ENCODE data around the gene RASAL2. TPM values are rescaled to one million over a fixed set of nuclear protein-coding genes. Genes with fewer than 3 reads are reported as not detected.

Gene RASAL2
- total and polyA plus RNA-seq, 12 donors: 2.4 to 31.5 (median 15.0) TPM

GRCh38 chr1:178048426-178048825, 45.5 kb upstream of the RASAL2 start:
- H3K4me3 ChIP-seq: no peak overlapping the region
- 90 to 100% (median 96%) methylated on average over 1 of the region's 1 CpG for WGBS, 4 donors
- intact Hi-C loops (cut with DNase I): no loop called here

DNA sequence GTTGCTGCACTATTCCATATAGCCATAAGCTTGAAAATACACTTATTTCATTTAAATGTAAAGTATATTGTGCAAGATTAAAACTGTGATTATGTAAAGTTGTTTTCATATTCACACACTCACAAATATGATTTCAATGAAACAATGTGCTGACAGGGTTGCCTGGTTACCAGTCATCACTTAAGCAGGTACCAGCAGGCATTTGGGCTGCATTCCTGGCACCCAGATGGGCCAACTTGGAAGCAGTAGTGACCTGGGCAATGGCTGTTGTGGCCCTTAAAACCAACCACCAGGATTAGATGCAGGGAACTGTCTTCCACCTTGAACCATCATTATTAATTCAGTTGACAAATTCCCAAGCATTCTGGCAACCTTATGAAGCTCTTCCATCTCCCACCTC, 45.0 kb upstream of the RASAL2 start:
- TF ChIP-seq POLR2A (IDR thresholded peaks at IDR 0.05): no peak
- no peak for TF ChIP-seq CTCF (IDR thresholded peaks at IDR 0.05)
- Histone ChIP-seq H3K4me3 (no peak overlapping the region), H3K4me1 (replicated peaks in 1 of 2) (no peaks in the 10 kb centered on the region), H3K27ac (no peak overlapping the region), H3K9me3 (replicated peaks in 1 of 3) (no peaks in the 10 kb centered on the region), H3K36me3 (replicated peaks in 1 of 2) (no peaks in the 10 kb centered on the region), H3K27me3 (no peaks in the 10 kb centered on the region)
- DNase-seq: no peak
- intact Hi-C loops (cut with DNase I): no loop called here

More at GRCh38 chr1:178048426-178048825, 45.5 kb upstream of the RASAL2 start:
- H3K27ac ChIP-seq: no peak overlapping the region
- H3K27me3 ChIP-seq: no peaks in the 10 kb centered on the region
- TF ChIP-seq CTCF (IDR thresholded peaks at IDR 0.05): no peak
- TF ChIP-seq POLR2A (IDR thresholded peaks at IDR 0.05): no peak
- no peaks in the 10 kb centered on the region for H3K36me3 ChIP-seq (replicated peaks in 1 of 2)
- H3K4me1 ChIP-seq (replicated peaks in 1 of 2): no peaks in the 10 kb centered on the region
- no peak for DNase-seq
- H3K9me3 ChIP-seq (replicated peaks in 1 of 3): no peaks in the 10 kb centered on the region

DNA sequence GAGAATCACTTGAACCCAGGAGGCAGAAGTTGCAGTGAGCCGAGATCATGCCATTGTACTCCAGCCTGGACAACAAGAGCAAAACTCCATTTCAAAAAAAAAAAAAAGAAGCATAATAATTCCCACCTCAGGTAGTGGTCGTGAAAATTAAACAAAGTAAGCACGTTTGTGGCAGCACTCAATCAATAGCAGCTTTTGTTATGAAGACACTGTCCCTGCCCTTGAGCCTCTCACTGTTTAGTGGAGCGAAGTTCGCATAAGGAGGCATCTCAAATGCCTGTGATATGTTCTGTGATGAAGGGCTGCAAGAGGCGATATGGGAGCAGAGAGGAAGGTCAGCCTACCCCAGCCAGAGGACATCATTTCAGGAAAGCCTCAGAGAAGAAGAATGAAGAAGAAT, 43.8 kb upstream of the RASAL2 start:
- intact Hi-C loops (cut with DNase I): no loop called here
- no peak for TF ChIP-seq POLR2A (IDR thresholded peaks at IDR 0.05)
- TF ChIP-seq CTCF (IDR thresholded peaks at IDR 0.05): no peak

DNA sequence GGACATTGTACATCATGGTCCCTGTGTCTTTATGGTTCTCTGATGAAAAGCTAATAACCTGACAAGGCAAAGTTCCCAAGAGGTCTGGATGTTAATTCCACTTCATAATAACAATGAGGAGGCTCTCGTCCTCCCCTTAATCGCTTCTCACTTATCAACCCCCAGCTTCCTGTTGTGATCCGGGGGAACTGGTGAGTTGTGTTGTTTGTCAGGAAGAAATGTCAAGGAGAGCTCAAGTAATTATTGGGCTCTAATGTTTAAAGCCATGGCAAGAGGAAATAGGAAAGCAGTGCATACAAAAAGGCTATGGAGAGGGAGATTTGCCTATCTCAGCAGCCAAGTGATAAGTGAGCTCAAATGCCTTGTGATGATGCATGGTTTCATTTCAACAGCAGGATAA, 42.8 kb upstream of the RASAL2 start:
- no peaks in the 10 kb centered on the region for H3K9me3 ChIP-seq (replicated peaks in 1 of 3)
- peaks cover 0 to 8% of the 10 kb centered on the region in 2 donors for H3K4me1 ChIP-seq (replicated peaks in 1 of 2)
- no peaks in the 10 kb centered on the region for H3K27me3 ChIP-seq
- DNase-seq: no peak
- WGBS, 4 donors: 31 to 35% (median 35%) methylated on average over 3 of the region's 3 CpGs
- intact Hi-C loops (cut with DNase I): no loop called here
- H3K27ac ChIP-seq: no peak overlapping the region
- H3K4me3 ChIP-seq: no peak overlapping the region
- no peaks in the 10 kb centered on the region for H3K36me3 ChIP-seq (replicated peaks in 1 of 2)
- no peak for TF ChIP-seq POLR2A (IDR thresholded peaks at IDR 0.05)
- TF ChIP-seq CTCF (IDR thresholded peaks at IDR 0.05): no peak

More for the DNA sequence above, 43.8 kb upstream of the RASAL2 start:
- no peaks in the 10 kb centered on the region for H3K36me3 ChIP-seq (replicated peaks in 1 of 2)
- H3K27me3 ChIP-seq: no peaks in the 10 kb centered on the region
- 83 to 93% (median 88%) methylated on average over 6 of the region's 6 CpGs for WGBS, 4 donors
- DNase-seq: no peak
- no peaks in the 10 kb centered on the region for H3K4me1 ChIP-seq (replicated peaks in 1 of 2)
- H3K27ac ChIP-seq: no peak overlapping the region
- H3K4me3 ChIP-seq: no peak overlapping the region
- no peaks in the 10 kb centered on the region for H3K9me3 ChIP-seq (replicated peaks in 1 of 3)

All from adrenal gland (tissue), 12 donors.